Effector memory CD8-positive, alpha-beta T cell (primary cell): ENCODE measurements around the gene KMT2C.
"Not testable (repeated sequence)": the region's sequence is repeated elsewhere in the genome, so short reads cannot be mapped to it uniquely, and the experiment has no call there.

Source experiments
- ATAC-seq: fragments of 150-1000 bp; cut with Tn5 transposase; replicated peaks from 2 replicates; pipeline ENCODE4 v1.10.0; 2021; ENCODE audit warnings: mild to moderate bottlenecking, moderate library complexity
- DNase-seq, 3 experiments: peaks; one replicate each; pipeline ENCODE4 v3.0.0; 2021
- H3K27ac Mint-ChIP-seq, 2 donors: one replicate each; pipeline ENCODE4 v1.8.0; 2022; ENCODE audit warnings: mild to moderate bottlenecking in 2 of 2, mixed read lengths in 2 of 2, moderate library complexity in 2 of 2
- H3K27me3 Mint-ChIP-seq, 2 donors: one replicate each; pipeline ENCODE4 v1.8.0; 2022; ENCODE audit warnings: mixed read lengths in 2 of 2
- H3K36me3 Mint-ChIP-seq: one replicate; pipeline ENCODE4 v1.8.0; 2022; ENCODE audit warnings: mild to moderate bottlenecking, moderate library complexity, mixed read lengths; ENCODE audit not compliant: insufficient read depth
- H3K4me1 Mint-ChIP-seq, 2 donors: one replicate each; pipeline ENCODE4 v1.8.0; 2022; ENCODE audit warnings: low read depth in 2 of 2, mixed read lengths in 2 of 2
- H3K4me3 Mint-ChIP-seq, 2 donors: one replicate each; pipeline ENCODE4 v1.8.0; 2022; ENCODE audit warnings: mild to moderate bottlenecking in 2 of 2, mixed read lengths in 2 of 2, moderate library complexity in 2 of 2
- H3K9me3 Mint-ChIP-seq, 2 donors: one replicate each; pipeline ENCODE4 v1.8.0; 2022; ENCODE audit warnings: mixed read lengths in 2 of 2

Gene KMT2C

GRCh38 chr7:152204417-152204816, 231.4 kb downstream of the KMT2C start:
- H3K27ac Mint-ChIP-seq, H3K27me3 Mint-ChIP-seq, ATAC-seq, H3K9me3 Mint-ChIP-seq, H3K4me3 Mint-ChIP-seq, DNase-seq, H3K4me1 Mint-ChIP-seq: not testable (repeated sequence)
- peaks cover 40% of the 10 kb centered on the region for H3K36me3 Mint-ChIP-seq

- H3K27me3 Mint-ChIP-seq: no peaks in the 10 kb centered on the region
- H3K4me1 Mint-ChIP-seq: peaks cover 0 to 1% of the 10 kb centered on the region in 2 donors
- H3K9me3 Mint-ChIP-seq: no peaks in the 10 kb centered on the region
Measured at GRCh38 chr7:152203095-152203494, 232.7 kb downstream of the KMT2C start.

GRCh38 chr7:152202056-152202455, 233.7 kb downstream of the KMT2C start:
- Mint-ChIP-seq H3K27me3 (no peaks in the 10 kb centered on the region), H3K9me3 (no peaks in the 10 kb centered on the region), H3K4me3 (no peak overlapping the region), H3K27ac (no peak overlapping the region), H3K36me3 (peaks cover 40% of the 10 kb centered on the region), H3K4me1 (peaks cover 0 to 1% of the 10 kb centered on the region in 2 donors)
- DNase-seq (no peak), ATAC-seq (no peak)

More at GRCh38 chr7:152203095-152203494, 232.7 kb downstream of the KMT2C start:
- H3K4me3 Mint-ChIP-seq: no peak overlapping the region
- H3K36me3 Mint-ChIP-seq: peaks cover 40% of the 10 kb centered on the region
- no peak overlapping the region for H3K27ac Mint-ChIP-seq
- no peak for DNase-seq
- no peak for ATAC-seq

GRCh38 chr7:152200395-152200794, 235.4 kb downstream of the KMT2C start:
- Mint-ChIP-seq H3K27me3 (no peaks in the 10 kb centered on the region), H3K36me3 (peaks cover 45% of the 10 kb centered on the region), H3K9me3 (no peaks in the 10 kb centered on the region), H3K4me3 (no peak overlapping the region), H3K4me1 (peaks cover 1 to 3% of the 10 kb centered on the region in 2 donors), H3K27ac (no peak overlapping the region)
- DNase-seq: no peak
- ATAC-seq: no peak

- Mint-ChIP-seq H3K4me1 (peaks cover 3% of the 10 kb centered on the region in 2 donors), H3K27ac (peak overlapping the region in 1 of 2 donors; percentile 54), H3K27me3 (no peaks in the 10 kb centered on the region), H3K36me3 (peaks cover 48% of the 10 kb centered on the region), H3K4me3 (no peak overlapping the region), H3K9me3 (no peaks in the 10 kb centered on the region)
- no peak for DNase-seq
- no peak for ATAC-seq
Measured at GRCh38 chr7:152196391-152196790, 239.4 kb downstream of the KMT2C start.

- H3K4me3 Mint-ChIP-seq: no peak overlapping the region
- H3K27ac Mint-ChIP-seq: peak overlapping the region; percentile 10 to 11
- ATAC-seq: no peak
- H3K27me3 Mint-ChIP-seq: no peaks in the 10 kb centered on the region
- H3K9me3 Mint-ChIP-seq: no peaks in the 10 kb centered on the region
- peaks cover 6 to 7% of the 10 kb centered on the region in 2 donors for H3K4me1 Mint-ChIP-seq
- DNase-seq: no peak
- H3K36me3 Mint-ChIP-seq: peaks cover 47% of the 10 kb centered on the region
Measured at GRCh38 chr7:152193880-152194279, 241.9 kb downstream of the KMT2C start.

GRCh38 chr7:152189061-152189460, 246.7 kb downstream of the KMT2C start:
- Mint-ChIP-seq H3K27ac (peak overlapping the region in 1 of 2 donors; percentile 62), H3K4me1 (peaks cover 5 to 6% of the 10 kb centered on the region in 2 donors), H3K36me3 (peaks cover 69% of the 10 kb centered on the region), H3K27me3 (no peaks in the 10 kb centered on the region), H3K9me3 (no peaks in the 10 kb centered on the region), H3K4me3 (no peak overlapping the region)
- ATAC-seq: no peak
- DNase-seq: no peak

GRCh38 chr7:152185558-152185957, 250.2 kb downstream of the KMT2C start:
- no peak overlapping the region for H3K4me3 Mint-ChIP-seq
- H3K27me3 Mint-ChIP-seq: no peaks in the 10 kb centered on the region
- H3K27ac Mint-ChIP-seq: peak overlapping the region in 1 of 2 donors; percentile 85

GRCh38 chr7:152180587-152180986, 255.2 kb downstream of the KMT2C start:
- Mint-ChIP-seq H3K4me1 (peaks cover 0 to 8% of the 10 kb centered on the region in 2 donors), H3K27ac (no peak overlapping the region), H3K36me3 (peaks cover 69% of the 10 kb centered on the region), H3K4me3 (no peak overlapping the region), H3K9me3 (no peaks in the 10 kb centered on the region), H3K27me3 (no peaks in the 10 kb centered on the region)
- DNase-seq: no peak
- ATAC-seq: no peak

More at GRCh38 chr7:152185558-152185957, 250.2 kb downstream of the KMT2C start:
- Mint-ChIP-seq H3K4me1 (peaks cover 0 to 8% of the 10 kb centered on the region in 2 donors), H3K36me3 (peaks cover 71% of the 10 kb centered on the region), H3K9me3 (no peaks in the 10 kb centered on the region)
- no peak for DNase-seq
- ATAC-seq: no peak

- ATAC-seq (no peak), DNase-seq (no peak)
- H3K27me3 Mint-ChIP-seq: no peaks in the 10 kb centered on the region
- H3K4me3 Mint-ChIP-seq: no peak overlapping the region
- H3K36me3 Mint-ChIP-seq: peaks cover 71% of the 10 kb centered on the region
- H3K4me1 Mint-ChIP-seq: peaks cover 0 to 8% of the 10 kb centered on the region in 2 donors
- no peaks in the 10 kb centered on the region for H3K9me3 Mint-ChIP-seq
- H3K27ac Mint-ChIP-seq: no peak overlapping the region
Measured at GRCh38 chr7:152180048-152180447, 255.8 kb downstream of the KMT2C start.

GRCh38 chr7:152178405-152179058, 257.3 kb downstream of the KMT2C start:
- no peaks in the 10 kb centered on the region for H3K27me3 Mint-ChIP-seq
- ATAC-seq (no peak), DNase-seq (no peak)
- H3K27ac Mint-ChIP-seq: peak overlapping the region in 1 of 2 donors; percentile 6
- H3K4me1 Mint-ChIP-seq: peaks cover 0 to 8% of the 10 kb centered on the region in 2 donors
- H3K9me3 Mint-ChIP-seq: no peaks in the 10 kb centered on the region
- no peak overlapping the region for H3K4me3 Mint-ChIP-seq
- H3K36me3 Mint-ChIP-seq: peaks cover 63% of the 10 kb centered on the region

- H3K27ac Mint-ChIP-seq: peak overlapping the region in 1 of 2 donors; percentile 6
- H3K4me3 Mint-ChIP-seq: no peak overlapping the region
- peaks cover 0 to 8% of the 10 kb centered on the region in 2 donors for H3K4me1 Mint-ChIP-seq
- DNase-seq: no peak
- H3K27me3 Mint-ChIP-seq: no peaks in the 10 kb centered on the region
- no peak for ATAC-seq
- H3K36me3 Mint-ChIP-seq: peaks cover 63% of the 10 kb centered on the region
- H3K9me3 Mint-ChIP-seq: no peaks in the 10 kb centered on the region
Measured at GRCh38 chr7:152177681-152178404, 258.0 kb downstream of the KMT2C start.

- peaks cover 0 to 8% of the 10 kb centered on the region in 2 donors for H3K4me1 Mint-ChIP-seq
- H3K27me3 Mint-ChIP-seq: no peaks in the 10 kb centered on the region
- H3K27ac Mint-ChIP-seq: no peak overlapping the region
- H3K36me3 Mint-ChIP-seq: peaks cover 60% of the 10 kb centered on the region
- H3K9me3 Mint-ChIP-seq: no peaks in the 10 kb centered on the region
- no peak overlapping the region for H3K4me3 Mint-ChIP-seq
- no peak for ATAC-seq
- DNase-seq: no peak
Measured at GRCh38 chr7:152176797-152177196, 259.0 kb downstream of the KMT2C start.
